Measurements from ENCODE around the gene ADAMTS20.

DNA sequence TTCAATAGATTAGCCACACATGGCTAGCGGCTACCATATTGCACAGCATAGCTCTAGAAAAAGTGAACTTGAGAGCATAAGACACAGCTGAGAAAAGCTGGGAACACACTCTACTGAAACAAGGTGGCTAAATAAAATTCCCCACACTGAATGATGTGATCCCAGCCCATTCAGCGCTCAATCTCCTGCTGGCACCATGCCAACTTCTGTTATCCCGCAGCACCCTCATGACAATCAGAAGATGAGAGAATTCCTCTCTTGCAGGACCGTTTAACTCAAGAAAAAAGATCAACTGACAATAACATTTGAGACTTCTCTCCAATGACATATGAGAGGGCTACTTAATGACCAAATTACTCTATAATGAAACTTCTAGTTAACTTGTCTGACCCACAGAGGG lies 115.4 kb downstream of the ADAMTS20 start:
- TF ChIP-seq EZH2phosphoT487 (IDR thresholded peaks at IDR 0.05; ENCODE audit: insufficient read depth, low read depth) = no peak
- TF ChIP-seq EZH2 (IDR thresholded peaks at IDR 0.05; ENCODE audit: insufficient read depth, poor library complexity, severe bottlenecking) = no peak

Data from GM23248 (cell line).